Forelimb muscle (tissue), 1 donor: ENCODE results near the gene GALNT14. TPM values are rescaled to one million over a fixed set of nuclear protein-coding genes. Genes with fewer than 3 reads are reported as not detected.

ENCODE experiments used
- DNase-seq: peaks from one replicate; pipeline ENCODE4 v3.0.0-alpha.2; 2013; ENCODE audit warnings: low read depth
- polyA plus RNA-seq: library from polyadenylated mRNA; unstranded; fragments of 120-200 nt; gene quantifications from one replicate; pipeline ENCODE4 v1.2.1, GENCODE V29; 2013; ENCODE audit not compliant: insufficient read length

GALNT14 gene
- polyA plus RNA-seq, 1 donor = 2.4 TPM

DNA sequence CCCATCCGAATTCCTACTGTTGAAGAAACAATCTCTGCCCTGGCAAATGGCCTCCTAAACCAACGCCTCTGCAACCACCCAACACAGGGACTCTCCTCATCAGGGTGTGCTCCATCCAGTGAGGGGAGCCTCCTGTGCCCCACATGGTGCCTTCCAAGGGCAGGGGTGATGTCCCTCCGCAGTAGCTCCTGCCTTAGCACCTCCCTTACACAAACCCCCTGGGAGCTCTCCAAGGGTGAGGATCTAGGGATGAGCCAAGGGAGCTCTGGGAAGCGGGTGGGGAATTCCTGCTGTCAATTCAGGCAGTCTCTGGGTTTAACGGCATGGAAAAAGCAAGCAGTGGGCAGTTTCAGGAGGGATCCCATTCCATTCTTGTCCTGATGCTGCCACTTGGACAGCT lies 3.8 kb downstream of the GALNT14 start:
- no peak for DNase-seq

DNA sequence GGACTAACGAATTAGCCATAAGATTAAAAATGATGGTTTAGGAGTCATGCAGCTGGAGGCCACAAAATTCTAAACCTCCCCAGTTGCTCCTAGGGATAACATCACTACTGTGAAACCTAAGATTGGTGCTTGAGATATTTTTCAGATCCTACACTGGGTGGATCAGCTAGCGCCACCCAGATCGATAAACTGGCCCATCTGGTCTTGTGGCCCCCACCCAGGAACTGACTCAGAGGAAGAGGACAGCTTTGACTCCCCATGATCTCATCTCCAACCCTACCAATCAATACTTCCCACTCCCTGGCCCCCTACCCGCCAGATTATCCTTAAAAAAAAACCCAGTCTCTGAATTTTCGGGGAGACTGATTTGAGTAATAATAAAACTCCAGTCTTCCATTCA lies 5.5 kb downstream of the GALNT14 start:
- no peak for DNase-seq

DNA sequence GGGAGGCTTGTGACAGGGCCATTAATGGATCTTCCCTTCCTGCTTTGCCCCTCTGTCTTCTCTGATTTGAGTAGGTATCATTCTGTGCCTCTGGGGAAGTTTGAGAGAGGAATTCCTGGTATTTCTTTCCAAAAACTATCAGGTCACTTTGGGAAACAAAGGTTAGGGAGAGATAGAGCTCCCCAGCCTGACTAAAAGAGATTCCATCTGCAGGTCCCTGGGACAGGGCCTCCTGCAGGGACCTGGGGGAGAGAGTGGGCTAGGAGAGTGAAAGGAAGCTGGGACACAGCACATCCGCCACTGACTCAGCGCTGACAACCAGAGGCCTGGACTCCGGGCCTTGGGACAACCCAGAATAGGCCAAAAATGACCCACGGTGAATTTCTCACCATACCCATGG lies 6.4 kb downstream of the GALNT14 start:
- DNase-seq = no peak

DNA sequence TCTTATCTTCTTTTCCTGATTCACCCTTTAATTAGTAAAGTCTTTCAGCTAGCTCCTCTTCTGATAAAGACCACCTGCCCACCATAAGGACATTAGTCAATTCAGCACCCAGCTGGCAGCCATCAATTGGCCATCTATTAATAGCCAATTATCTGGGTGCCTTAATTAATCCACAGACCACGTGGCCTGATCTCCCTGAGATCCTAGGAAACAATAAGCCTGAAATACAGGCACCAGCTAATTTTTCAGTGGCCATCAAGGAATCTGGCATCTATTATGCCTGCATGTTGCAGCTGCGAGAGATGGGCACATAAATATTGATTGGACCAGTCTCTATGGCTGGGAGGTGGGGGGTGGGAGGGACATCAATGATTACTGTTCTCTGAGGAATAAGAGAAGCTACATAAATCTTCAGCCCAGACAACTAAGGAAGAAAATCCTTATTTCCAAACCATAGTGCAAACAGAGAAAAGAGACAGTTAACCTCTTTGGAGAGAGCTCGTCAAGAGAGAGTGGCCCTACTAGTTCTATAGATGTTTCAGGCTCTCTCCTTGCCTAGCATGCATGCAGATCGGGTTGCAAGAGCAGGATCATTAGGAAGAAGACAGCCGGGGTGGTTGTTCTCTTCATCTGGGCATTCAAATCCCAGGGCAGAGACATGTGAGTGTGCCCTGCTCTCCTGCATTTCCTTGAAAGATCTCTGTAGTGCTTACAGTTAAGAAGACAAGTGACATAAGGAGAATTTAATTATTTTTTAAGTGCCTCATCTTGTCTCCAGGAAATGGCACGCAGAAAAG lies 8.7 kb downstream of the GALNT14 start:
- DNase-seq = no peak

DNA sequence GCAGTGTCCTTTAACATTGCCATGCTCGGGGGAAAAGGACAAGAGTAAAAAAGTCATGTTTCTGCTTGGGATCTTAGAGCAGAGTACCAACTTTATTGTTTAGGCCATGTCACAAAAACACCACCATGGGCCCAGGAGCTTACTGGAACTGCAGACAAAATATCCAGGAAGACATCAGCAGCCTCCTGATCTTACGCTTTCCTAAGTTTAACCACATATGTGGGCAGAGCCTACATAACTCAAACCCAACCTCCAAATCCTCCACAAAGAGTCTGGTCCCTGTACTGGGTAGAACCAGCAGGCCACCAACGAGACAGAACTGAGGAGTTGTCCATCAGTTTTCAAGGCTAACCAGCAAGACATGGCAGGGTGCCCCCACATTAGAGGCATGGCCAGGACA lies 10.3 kb downstream of the GALNT14 start:
- no peak for DNase-seq

DNA sequence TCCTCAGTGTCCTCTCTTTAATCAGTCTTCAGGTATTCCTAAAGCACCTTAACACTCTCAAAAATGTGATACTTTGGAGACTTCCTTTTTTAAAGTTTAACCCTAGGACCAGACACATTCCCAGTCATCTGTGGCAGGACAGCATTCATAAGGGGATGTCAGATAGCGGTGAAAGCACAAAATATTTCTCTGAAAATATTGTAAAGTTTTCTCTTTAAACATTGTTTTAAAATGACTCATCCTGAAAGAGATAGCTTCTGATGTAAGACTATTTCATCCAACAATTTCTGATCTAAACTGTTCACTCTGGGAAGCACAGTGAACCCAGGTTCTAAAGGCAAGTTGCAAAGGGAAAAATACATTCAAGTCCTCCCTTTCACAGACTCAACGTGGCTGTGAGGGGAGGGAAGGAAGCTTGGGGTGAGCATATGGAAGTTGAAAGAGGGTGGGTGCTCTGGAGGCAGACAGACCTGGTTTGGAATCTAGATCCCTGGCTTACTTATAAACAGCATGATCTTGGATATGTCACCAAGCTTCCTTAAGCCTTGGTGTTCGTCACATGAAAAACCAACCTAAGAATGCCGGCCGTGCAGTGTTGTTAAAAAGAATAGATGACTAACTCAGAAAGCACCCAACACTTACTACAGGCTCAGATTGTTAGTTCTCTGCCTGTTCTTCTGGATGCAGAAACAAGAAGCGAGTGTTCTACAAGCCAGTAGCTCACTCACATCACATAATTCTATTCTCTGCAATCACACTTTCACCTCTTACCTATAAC lies 12.1 kb downstream of the GALNT14 start:
- no peak for DNase-seq

DNA sequence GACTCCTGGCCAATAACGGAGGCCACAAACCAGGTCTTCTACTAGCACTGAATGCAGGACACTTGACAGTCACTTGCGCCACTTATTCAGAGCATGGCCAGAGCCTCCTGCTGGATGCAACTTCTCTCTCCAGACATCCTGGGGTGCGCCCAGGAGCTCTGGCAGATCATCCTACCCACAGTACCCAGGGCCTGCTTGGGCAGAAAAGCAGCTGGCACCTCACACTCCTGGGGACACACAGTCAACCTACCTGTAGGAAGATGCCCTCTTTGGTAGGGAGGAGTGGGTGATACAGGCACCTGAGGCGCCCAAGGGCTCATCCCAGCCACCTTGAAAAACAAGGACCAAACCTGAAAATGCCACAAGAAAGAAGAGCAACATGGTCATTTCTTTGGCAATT lies 13.3 kb downstream of the GALNT14 start:
- DNase-seq = no peak

DNA sequence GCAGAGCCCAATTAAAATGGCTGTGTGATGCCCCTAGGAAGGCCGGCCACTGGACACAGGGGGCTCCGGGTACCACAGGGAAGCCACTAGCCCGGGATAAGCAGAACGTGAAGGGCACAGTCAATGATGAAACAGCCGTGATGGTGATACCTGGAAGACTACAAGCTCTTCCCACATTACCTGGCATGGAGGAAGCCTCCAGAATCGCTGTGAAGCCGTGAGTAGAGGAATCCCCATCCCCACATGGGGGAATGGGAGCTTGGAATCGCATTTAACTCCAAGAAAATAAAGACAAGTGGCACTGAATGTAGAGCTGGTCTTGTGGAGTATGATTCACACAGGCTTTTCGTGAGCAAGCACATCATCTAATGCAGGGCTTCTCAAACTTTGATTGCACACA lies 16.1 kb downstream of the GALNT14 start:
- DNase-seq = no peak

DNA sequence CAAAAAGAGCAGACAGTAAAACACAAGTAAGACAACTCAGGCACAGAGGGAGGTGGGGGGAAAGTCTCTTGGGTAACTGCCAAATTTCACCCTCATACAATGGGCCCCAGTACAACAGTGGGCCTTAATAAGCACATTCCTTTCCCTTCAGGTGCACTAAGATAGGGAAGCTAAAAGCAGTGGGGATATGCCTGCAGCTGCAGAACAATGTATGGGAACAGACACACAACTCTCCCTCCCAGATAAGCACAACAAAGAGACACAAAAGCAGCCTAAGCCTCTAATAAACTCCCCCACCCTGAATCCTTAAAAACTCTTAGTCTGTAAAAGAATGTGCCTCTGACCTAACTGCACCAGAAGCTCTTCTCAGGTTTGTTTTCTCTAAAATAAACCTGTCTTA lies 24.5 kb downstream of the GALNT14 start:
- no peak for DNase-seq

DNA sequence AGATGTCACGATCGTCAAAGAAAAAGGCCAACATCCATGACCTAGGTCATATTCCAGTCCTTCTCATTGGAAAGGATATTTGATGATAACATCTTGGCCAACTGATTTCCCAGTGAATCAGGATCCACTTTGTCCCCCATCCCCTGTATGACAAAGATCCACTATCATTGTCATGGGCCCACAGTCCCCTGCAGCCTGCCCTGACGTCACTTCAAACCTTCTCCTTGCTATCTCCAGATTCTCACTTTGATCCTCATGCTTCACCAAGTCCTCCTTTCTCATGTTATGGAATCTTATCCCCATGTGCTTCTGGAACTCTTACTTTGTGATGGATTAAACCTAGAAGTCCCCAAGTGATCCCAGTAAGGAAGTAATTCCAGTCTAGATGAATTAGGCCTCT lies 25.7 kb downstream of the GALNT14 start:
- no peak for DNase-seq

DNA sequence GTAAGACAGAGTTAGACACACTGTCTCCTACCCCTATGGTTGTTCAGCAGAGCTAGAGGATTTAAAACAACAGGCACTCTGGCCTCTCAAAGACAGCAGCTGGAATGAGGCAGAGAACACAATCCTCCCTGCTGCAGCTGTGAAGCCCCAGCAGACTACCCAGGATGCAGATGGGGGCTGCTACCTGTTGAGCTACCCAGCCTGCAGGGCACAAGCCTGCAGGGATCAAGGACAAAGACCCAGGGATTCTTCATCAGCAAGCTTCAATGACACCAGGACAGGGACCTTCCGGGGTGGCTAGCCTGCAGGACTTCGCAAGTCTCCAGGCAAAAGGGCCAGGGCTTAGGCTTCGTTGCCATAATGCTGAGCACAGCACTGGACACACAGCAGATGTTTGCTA lies 27.2 kb downstream of the GALNT14 start:
- DNase-seq = no peak

DNA sequence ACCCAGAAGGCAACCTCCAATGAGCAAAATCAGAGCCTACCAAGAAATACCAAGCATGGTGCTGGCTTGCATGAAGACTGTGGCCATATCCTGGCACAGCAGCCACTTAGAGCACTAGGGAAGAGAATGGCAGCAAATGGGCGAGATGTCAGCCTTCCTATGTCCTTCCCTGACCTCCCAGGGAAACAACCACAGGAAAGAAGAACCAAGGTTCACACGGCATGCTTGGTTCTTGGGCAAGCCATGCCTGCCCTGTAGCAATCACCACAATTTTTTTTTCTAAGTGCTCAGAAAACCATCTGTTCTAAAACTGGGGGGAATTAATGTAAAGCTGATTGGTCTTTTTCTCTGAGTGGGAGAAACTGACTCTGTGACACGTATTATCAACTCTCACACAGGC lies 27.8 kb downstream of the GALNT14 start:
- DNase-seq = no peak

DNA sequence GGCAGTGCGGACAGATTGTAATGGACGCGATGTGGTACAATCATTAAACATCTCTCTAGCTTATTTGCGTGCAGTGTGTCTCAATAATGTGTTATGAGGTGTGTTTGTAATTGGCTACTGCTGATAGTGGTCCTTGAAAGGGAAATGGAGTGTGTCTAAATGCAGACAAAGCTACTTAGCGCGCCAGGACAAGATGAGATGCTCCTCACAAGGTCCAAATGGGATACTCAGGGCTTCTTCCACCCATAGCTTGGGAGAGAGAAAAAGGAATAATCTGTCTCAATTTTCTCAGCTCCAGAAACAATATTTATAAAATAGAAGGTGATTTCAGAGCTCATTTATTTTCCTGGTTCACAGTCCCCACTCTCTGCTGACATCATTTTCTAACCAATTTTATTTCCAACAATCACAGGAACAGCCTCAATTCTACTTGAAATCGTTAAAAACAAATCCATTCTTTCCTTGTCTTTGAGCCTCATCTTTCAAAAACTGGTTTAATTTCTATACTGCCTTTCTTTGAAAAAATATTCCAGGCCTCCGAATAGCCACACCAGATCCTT lies 28.5 kb downstream of the GALNT14 start:
- no peak for DNase-seq

DNA sequence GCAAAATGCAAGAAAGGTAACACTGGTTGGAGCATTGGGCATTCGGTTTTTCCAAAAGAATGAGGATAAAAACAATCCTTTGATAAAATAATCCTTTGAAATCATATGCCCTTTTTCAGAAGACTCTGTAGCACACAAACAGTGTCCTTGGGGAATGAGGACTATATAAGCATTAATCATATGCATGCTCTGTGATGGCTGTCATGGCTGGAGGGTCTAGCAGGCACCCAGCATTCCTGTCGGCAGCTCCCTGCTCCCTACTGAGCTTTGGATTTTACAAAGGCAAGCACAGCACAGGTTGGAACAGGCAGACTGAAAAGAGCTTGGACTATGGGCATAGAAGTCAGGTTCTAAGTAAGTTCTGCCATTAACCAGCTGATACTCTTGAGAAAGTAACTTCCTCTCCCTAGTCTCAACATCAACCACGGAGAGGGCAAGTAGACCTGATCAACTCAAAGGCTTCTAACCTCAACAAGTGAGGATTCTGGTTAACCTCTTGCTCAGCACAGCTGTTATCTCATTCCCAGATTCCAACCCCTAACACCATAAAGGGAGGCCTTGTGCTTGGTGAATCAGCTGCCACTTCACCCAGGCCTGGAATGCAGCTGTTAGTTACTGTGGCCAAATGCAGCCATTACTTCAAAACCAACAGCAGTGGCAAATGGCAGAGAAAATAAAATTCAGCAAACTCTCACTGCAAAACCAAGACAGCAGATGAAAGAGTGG lies 29.5 kb downstream of the GALNT14 start:
- DNase-seq = no peak

DNA sequence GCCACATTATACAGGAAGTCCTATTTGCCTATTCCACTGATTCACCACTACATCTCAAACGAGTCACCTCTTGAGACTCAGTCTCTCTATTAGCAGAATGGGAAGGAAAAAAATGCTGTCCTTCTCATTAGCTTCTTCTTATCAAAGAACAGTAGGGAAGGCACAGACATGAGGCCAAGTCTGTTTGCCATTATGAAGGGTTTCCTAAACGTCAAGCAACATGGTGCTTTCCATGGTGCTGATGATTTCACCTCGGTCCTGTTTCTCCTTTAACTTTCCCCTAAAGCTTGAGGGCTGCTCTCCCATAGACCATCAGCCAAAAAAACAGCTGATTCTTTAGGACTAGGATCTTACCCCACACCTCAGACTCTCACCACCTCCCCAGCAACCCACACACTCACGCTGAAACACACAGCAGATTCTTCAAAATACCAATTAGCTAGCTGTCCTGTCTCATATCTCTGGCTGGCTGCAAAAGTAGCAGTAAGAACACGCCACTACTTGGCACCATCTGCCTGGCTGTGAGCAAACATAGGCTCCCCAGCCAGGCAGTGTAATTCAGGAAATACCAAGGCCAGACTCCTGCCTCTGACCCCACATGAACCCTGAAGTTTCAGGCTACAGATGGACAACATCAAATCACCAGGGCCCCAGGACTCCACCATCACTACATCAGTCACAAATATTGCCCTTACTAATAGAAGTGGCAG lies 30.5 kb downstream of the GALNT14 start:
- no peak for DNase-seq

DNA sequence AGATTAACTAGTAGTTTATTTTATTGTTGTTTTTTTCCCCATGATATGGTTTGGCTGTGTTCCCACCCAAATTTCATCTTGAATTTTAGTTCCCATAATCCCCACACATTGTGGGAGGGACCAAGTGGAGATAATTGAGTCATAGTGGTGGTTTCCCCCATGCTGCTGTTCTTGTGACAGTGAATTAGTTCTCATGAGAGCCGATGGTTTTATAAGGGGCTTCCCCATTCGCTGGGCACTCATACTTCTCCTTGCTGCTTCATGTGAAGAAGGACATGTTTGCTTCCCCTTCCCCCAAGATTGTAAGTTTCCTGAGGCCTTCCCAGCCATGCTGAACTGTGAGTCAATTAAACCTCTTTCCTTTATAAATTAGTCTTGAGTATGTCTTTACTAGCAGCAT lies 36.5 kb downstream of the GALNT14 start:
- no peak for DNase-seq

DNA sequence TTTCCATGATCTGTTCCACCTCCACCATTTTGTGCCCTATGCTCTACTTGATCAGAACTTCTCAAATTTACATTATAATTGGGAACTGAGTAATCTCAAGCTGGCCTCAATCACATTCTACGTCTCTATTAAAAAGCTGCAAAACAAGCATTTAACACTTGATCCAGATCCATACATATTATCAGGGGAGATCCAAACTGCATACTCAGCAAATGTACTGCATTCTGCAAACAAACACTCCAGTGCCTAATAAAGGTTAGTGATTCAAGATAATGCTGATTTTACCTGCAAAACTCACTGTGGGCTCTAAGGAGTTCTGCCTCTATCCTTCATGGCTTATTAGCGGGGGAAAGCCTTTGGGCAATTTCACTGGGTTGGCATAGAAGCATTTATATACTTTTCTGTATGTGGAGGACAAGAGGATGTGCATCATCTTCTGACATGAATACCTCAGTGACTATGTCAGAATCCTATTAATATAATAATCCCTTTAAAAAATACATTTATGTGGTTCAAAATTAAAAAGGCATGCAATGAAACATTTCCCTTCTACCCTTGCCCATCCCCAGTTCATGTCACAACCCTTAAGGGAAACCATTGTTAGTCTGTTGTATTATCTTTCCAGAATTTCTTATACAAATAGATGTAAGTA lies 40.2 kb downstream of the GALNT14 start:
- no peak for DNase-seq

DNA sequence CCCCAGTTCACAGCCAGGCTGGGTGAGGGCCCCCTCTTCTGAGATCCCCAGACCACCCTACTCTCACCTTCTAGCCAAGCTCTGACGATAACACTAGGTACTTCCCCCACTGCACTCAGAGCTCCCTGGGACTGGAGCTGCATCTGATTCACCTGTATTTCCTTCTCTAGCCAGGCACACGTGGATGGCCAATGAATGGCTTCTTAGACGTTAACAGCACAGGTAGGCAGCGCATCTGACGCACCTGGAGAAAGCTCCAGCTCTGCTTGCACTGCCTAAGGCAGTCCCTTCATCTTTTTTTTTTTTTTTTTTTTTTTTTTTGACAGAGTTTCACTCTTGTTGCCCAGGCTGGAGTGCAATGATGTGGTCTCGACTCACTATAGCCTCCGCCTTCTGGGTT lies 48.1 kb downstream of the GALNT14 start:
- DNase-seq = no peak

DNA sequence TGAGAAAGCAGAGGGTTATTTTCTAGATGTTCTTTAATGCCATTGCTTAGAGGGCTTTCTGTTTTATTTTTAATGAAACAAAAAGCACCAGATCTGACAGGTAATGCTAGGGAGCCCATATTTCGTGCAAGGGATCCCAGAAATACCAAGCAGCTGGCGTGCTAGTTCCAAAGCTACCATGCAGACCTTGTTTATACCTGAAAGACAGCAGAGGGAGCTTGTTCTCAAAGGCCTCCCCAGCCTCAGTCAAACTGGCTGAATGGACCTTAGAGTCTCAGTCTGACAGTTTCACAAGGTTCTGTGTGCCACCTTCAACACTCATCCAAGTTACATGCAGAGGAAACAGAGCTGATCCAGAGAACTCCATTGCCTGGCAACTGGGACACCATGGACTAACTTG lies 48.6 kb downstream of the GALNT14 start:
- DNase-seq = no peak

DNA sequence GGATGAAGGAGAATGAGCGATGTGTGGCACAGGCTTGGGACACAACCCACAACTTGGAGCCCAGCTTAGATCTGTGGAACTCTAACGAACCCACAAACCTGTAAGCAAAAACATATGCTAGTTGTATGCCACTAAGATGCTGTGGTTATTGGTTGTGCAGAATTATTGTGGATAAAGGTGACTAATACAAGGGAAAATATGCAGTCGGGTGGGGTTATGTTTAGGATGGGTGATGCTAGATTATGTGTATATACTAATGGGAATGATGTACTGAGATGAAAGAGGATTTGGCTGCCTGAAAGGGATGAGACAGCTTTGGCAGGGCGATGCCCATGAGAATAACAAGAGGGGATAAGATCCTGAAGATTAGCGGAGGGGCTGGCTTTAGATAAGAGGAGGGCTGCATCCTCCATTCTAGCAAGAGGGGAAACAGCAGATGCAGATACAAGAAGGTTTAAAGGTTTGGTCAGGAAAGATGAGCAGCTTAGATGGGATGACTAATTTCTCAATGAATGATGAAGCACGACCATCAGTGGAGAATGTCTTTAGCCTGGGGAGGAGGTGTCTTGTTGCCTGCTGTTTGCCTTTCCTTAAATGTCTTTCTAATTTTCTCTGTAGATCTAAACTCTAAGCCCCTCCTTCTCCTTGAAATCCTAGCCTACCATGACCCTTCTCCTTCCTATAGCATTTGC lies 49.6 kb downstream of the GALNT14 start:
- no peak for DNase-seq

DNA sequence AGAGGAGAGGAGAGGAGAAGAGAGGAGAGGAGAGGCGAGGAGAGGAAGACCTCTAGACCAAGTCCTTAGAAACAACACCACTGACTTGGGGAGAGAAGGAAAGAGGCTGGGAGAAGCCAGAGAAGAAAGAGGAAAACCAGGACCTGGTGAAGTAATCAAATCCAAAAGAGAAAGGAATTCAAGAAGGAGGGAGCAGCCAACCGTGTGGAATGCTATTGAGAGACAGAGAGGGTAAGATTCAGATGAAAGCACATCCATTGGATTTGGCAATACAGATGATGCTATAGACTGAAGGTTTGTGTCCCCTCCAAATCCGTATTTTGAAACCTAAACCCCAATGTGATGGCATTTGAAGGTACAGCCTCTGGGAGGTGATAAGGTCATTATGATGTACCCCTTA lies 50.7 kb downstream of the GALNT14 start:
- DNase-seq = no peak
